PC-3 (cell line): ENCODE results near the gene SFN. TPM values are rescaled to one million over a fixed set of nuclear protein-coding genes. Genes with fewer than 3 reads are reported as not detected.

Experiments
- ATAC-seq: fragments of 200-7000 bp; cut with Tn5 transposase; 2 replicates; pipeline ENCODE4 v1.9.1; 2020; ENCODE audit warnings: mild to moderate bottlenecking, moderate library complexity
- BruUV-seq: library from RNA; stranded (reverse); fragments of 400-500 nt; replicated peaks from 2 replicates; lab custom pipeline; 2021; lab: Mats Ljungman, UMichigan
- CTCF ChIA-PET: fragments of 300-600 bp; sonication (Branson Sonifier 250); formaldehyde crosslinking; loops from one replicate; lab custom pipeline; 2022; ENCODE audit warnings: antibody characterized with exemption; lab: Charles Lee
- POLR2A ChIA-PET: fragments of 300-600 bp; sonication (Branson Sonifier 250); formaldehyde crosslinking; loops from one replicate; lab custom pipeline; 2022; ENCODE audit warnings: antibody characterized with exemption; ENCODE audit not compliant: unreplicated experiment; lab: Charles Lee
- DNase-seq: peaks from one replicate; pipeline ENCODE4 v3.0.0-alpha.2; 2015
- H2AFZ ChIP-seq: fragments of 300-600 bp; sonication (generic); 2 replicates; pipeline ENCODE4 v1.6.0; 2016; ENCODE audit warnings: antibody characterized with exemption, low read length
- H3F3A ChIP-seq: fragments of 300-600 bp; sonication (generic); one replicate; pipeline ENCODE4 v1.6.0; 2017; ENCODE audit warnings: antibody characterized with exemption, low read length, control low read depth, mild to moderate bottlenecking; ENCODE audit not compliant: unreplicated experiment
- H3K27ac ChIP-seq: fragments of 300-600 bp; sonication (generic); 2 replicates; pipeline ENCODE4 v1.5.1; 2016; ENCODE audit warnings: mild to moderate bottlenecking, low read length
- H3K27me3 ChIP-seq: fragments of 300-600 bp; sonication (generic); 2 replicates; pipeline ENCODE4 v1.6.1; 2016; ENCODE audit warnings: low read length, mixed read lengths
- H3K36me3 ChIP-seq: fragments of 300-600 bp; sonication (generic); 2 replicates; pipeline ENCODE4 v1.6.1; 2016; ENCODE audit warnings: low read depth, mixed run types, low read length, mixed read lengths
- H3K4me1 ChIP-seq: fragments of 300-600 bp; sonication (generic); 2 replicates; pipeline ENCODE4 v1.5.1; 2016; ENCODE audit warnings: low read length; ENCODE audit not compliant: insufficient read depth
- H3K4me2 ChIP-seq: fragments of 300-600 bp; sonication (generic); 2 replicates; pipeline ENCODE4 v1.6.0; 2016; ENCODE audit warnings: low read length
- H3K4me3 ChIP-seq: fragments of 300-600 bp; sonication (generic); 2 replicates; pipeline ENCODE4 v1.5.1; 2016; ENCODE audit warnings: mild to moderate bottlenecking, low read length, mixed read lengths
- H3K79me2 ChIP-seq: fragments of 300-600 bp; sonication (generic); 2 replicates; pipeline ENCODE4 v1.6.1; 2017; ENCODE audit warnings: low read length, mixed read lengths
- H3K9ac ChIP-seq: fragments of 300-600 bp; sonication (generic); 2 replicates; pipeline ENCODE4 v1.6.0; 2016; ENCODE audit warnings: mild to moderate bottlenecking, low read length
- H3K9me2 ChIP-seq: fragments of 300-600 bp; sonication (generic); replicated peaks from 2 replicates; pipeline ENCODE4 v1.6.1; 2016; ENCODE audit warnings: mixed run types, low read length, mixed read lengths
- H3K9me3 ChIP-seq: fragments of 300-600 bp; sonication (generic); 2 replicates; pipeline ENCODE4 v1.6.1; 2016; ENCODE audit warnings: low read length, mixed read lengths
- H4K20me1 ChIP-seq: fragments of 300-600 bp; sonication (generic); 2 replicates; pipeline ENCODE4 v1.6.1; 2016; ENCODE audit warnings: low read length, mixed read lengths
- EZH2 ChIP-seq: fragments of 300-600 bp; sonication (generic); IDR thresholded peaks from one replicate; pipeline ENCODE4 v1.6.1; 2017; ENCODE audit warnings: antibody characterized with exemption, mild to moderate bottlenecking, low read length; ENCODE audit not compliant: unreplicated experiment
- EZH2phosphoT487 ChIP-seq: fragments of 300-600 bp; sonication (generic); IDR thresholded peaks from 2 replicates; pipeline ENCODE4 v1.6.1; 2018; ENCODE audit warnings: mild to moderate bottlenecking, antibody characterized with exemption, low read length, borderline replicate concordance
- intact Hi-C: fragments of 100-400 bp; cut with micrococcal nuclease; formaldehyde crosslinking; loops from 2 replicates; pipeline ENCODE4 v1.9.0; 2023
- total RNA-seq: library from RNA; depleted of rRNA; stranded (reverse); fragments of >200 nt; gene quantifications from 2 replicates; pipeline ENCODE4 v1.2.3, GENCODE V29; 2014
- TF ChIP-seq, protein P1 (sequence below): fragments of 300-600 bp; sonication (generic); conservative IDR thresholded peaks from 2 replicates; pipeline ENCODE4 v1.5.1; 2017; ENCODE audit warnings: antibody characterized with exemption, low read depth, mild to moderate bottlenecking, low read length

The SFN gene
- total RNA-seq, 1 experiment from 2014 or later, result 411 TPM

DNA sequence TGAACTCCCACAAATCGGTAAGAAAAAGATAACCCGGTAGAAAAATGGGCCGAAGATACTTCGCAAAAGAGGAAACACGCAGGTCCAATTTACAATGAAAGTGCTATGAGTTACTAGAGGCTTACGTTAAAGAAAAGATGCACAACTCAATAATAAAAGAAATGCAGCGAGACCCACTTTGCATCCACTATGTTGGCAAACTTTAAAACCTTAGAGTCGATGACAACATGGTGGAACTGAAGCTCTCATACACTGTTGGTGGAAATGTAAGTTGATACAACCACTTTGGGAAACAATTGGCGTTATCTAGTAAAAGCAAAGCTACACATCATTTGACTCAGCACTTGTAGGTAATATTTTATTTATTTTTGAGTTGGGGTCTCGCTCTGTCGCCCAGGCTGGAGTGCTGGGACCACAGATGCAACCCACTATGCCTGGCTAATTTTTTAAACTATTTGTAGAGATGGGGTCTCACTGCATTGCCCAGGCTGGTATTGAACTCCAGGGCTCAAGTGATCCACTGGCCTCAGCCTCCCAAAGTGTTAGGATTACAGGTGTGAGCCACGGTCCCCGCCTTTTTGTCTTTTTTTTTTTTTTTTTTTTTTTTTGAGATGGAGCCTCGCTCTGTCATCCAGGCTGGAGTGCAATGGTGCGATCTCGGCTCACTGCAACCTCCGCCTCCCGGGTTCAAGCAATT is 38.0 kb downstream of the SFN start:
- peak overlapping the region; percentile 82 for H2AFZ ChIP-seq
- no peaks in the 10 kb centered on the region; the same call in 1 of the 2 replicates for H4K20me1 ChIP-seq
- DNase-seq (no peak), ATAC-seq (no peak)
- no peaks in the 10 kb centered on the region for H3K27me3 ChIP-seq
- peaks cover 13% of the 10 kb centered on the region for H3K4me1 ChIP-seq
- no peaks in the 10 kb centered on the region for H3F3A ChIP-seq
- H3K4me3 ChIP-seq, result peak overlapping the region; percentile 89
- intact Hi-C loops, result no loop called here
- H3K9ac ChIP-seq, result peak overlapping the region; percentile 90
- peaks cover 3% of the 10 kb centered on the region; the same call in 1 of the 2 replicates for H3K36me3 ChIP-seq
- BruUV-seq, result no TSS peak
- TF ChIP-seq EZH2 (no peak), EZH2phosphoT487 (no peak)
- TF ChIP-seq, protein P1, sequence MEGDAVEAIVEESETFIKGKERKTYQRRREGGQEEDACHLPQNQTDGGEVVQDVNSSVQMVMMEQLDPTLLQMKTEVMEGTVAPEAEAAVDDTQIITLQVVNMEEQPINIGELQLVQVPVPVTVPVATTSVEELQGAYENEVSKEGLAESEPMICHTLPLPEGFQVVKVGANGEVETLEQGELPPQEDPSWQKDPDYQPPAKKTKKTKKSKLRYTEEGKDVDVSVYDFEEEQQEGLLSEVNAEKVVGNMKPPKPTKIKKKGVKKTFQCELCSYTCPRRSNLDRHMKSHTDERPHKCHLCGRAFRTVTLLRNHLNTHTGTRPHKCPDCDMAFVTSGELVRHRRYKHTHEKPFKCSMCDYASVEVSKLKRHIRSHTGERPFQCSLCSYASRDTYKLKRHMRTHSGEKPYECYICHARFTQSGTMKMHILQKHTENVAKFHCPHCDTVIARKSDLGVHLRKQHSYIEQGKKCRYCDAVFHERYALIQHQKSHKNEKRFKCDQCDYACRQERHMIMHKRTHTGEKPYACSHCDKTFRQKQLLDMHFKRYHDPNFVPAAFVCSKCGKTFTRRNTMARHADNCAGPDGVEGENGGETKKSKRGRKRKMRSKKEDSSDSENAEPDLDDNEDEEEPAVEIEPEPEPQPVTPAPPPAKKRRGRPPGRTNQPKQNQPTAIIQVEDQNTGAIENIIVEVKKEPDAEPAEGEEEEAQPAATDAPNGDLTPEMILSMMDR, result no peak
- peak overlapping the region; percentile 64 for H3K27ac ChIP-seq
- ChIA-PET CTCF (interaction anchor here (0.6 kb wide), 1 partner anchor 192 kb away, joined by 4 read pairs; no protein-coding TSS in a partner anchor), POLR2A (interaction anchor here (1.0 to 1.1 kb wide), 2 partner anchors 93 to 202 kb away, joined by 3 to 4 read pairs; no protein-coding TSS in a partner anchor)
- peak overlapping the region; percentile 85 for H3K4me2 ChIP-seq
- no peaks in the 10 kb centered on the region for H3K9me2 ChIP-seq
- H3K79me2 ChIP-seq, result peaks cover 34% of the 10 kb centered on the region
- H3K9me3 ChIP-seq, result no peaks in the 10 kb centered on the region

DNA sequence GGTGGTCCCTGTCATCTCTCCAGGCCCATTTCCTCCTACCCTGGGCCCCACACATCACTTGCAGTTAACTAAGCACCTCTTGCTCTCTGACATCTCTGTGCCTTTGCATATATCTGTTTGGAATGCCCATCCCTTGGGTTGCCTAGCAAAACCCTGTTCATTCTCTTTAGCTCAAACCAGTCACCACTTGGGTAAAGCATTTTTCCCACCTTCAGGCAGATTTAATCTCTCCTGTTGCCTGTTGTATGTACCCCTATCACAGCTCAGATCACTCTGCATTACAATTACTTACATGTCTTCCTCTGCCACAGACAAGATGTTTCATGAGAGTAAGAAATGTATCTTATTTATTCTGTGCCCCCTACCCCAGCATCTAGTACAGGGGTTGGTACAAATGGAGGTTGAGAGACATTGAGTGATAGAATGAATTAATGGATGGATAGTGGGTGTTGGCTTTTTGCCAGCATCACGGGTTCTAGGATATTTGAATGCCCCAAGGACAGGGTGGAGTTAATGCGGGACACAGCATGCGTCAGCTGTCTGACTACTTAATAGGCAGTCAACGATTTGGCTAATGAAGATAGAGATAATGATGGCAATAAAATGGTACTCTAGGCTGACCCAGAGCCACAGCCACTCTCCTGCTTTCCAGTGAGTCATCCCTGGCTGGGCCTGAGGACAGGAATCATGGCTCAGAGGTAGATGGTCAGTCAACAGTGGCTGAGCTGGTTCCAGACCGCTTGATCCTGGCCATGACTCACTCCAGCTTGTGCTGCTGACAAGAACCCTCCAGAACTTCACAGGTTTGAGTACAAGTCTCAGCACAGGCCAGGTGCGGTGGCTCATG is 44.3 kb downstream of the SFN start:
- Histone ChIP-seq H3K9me2 (no peaks in the 10 kb centered on the region), H3K9ac (no peak overlapping the region), H3F3A (peaks cover 5% of the 10 kb centered on the region), H3K4me1 (peaks cover 15% of the 10 kb centered on the region), H3K4me2 (no peak overlapping the region), H2AFZ (no peak overlapping the region), H3K36me3 (no peaks in the 10 kb centered on the region), H4K20me1 (no peaks in the 10 kb centered on the region), H3K27me3 (no peaks in the 10 kb centered on the region), H3K79me2 (no peaks in the 10 kb centered on the region), H3K27ac (peak overlapping the region; percentile 65), H3K4me3 (no peak overlapping the region), H3K9me3 (no peaks in the 10 kb centered on the region)
- TF ChIP-seq, protein P1, result no peak
- TF ChIP-seq EZH2phosphoT487, result no peak
- no peak for TF ChIP-seq EZH2
- ChIA-PET CTCF (no interaction called here), POLR2A (interaction anchor here (0.5 to 1.0 kb wide), 3 partner anchors 17 to 1880 kb away, joined by 3 to 7 read pairs (median 4); partner anchors contain the start of genes GPN2 and WASF2)
- ATAC-seq (peak; percentile 100), DNase-seq (peak; percentile 96)
- intact Hi-C loops, result loop anchor here (2.0 kb wide), 1 partner anchor 14 kb away; the partner anchor contains the start of gene NUDC
- no TSS peak for BruUV-seq
